Uterus (tissue), 2 donors: Measurements from ENCODE around the gene SAFB.

Experiments used
- POLR2A ChIP-seq, 2 donors: fragments of 450-650 bp; IDR thresholded peaks; one replicate each; pipeline ENCODE4 v1.6.1; 2016; ENCODE audit warnings: antibody characterized with exemption in 2 of 2, mild to moderate bottlenecking in 1 of 2, moderate library complexity in 1 of 2
- TF ChIP-seq, protein P1 (sequence below), 4 experiments: fragments of 200-600 bp in 2 of 4; fragments of 450-650 bp in 2 of 4; sonication (generic) in 2 of 4; IDR thresholded peaks; one replicate each; pipeline ENCODE4 v1.5.1; 2016 to 2019; ENCODE audit warnings: antibody characterized with exemption in 4 of 4, mild to moderate bottlenecking in 2 of 4, moderate library complexity in 1 of 4

DNA sequence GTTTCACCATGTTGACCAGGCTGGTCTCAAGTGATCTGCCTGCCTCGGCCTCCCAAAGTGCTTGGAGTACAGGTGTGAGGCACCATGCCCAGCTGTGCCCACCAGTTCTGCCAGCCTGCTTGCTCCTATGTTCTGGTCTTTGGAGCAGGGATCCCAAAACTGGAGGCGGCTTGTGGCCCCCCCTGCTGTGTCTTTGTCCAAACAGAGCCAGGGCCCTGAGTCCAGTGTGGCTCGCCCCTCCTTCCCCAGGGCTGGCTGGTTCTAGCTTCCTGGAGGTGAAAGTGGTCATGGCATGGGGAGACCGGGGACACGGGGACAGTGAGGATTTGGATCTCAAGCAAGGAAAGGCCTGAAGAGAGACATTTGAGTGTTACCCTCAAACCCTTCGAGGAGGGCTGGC, 43.6 kb upstream of the SAFB start:
- no peak for TF ChIP-seq POLR2A (IDR thresholded peaks at IDR 0.05)
- TF ChIP-seq, protein P1, sequence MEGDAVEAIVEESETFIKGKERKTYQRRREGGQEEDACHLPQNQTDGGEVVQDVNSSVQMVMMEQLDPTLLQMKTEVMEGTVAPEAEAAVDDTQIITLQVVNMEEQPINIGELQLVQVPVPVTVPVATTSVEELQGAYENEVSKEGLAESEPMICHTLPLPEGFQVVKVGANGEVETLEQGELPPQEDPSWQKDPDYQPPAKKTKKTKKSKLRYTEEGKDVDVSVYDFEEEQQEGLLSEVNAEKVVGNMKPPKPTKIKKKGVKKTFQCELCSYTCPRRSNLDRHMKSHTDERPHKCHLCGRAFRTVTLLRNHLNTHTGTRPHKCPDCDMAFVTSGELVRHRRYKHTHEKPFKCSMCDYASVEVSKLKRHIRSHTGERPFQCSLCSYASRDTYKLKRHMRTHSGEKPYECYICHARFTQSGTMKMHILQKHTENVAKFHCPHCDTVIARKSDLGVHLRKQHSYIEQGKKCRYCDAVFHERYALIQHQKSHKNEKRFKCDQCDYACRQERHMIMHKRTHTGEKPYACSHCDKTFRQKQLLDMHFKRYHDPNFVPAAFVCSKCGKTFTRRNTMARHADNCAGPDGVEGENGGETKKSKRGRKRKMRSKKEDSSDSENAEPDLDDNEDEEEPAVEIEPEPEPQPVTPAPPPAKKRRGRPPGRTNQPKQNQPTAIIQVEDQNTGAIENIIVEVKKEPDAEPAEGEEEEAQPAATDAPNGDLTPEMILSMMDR (IDR thresholded peaks at IDR 0.05), result no peak
